ENCODE data around the gene SHISA6.

Gene SHISA6

DNA sequence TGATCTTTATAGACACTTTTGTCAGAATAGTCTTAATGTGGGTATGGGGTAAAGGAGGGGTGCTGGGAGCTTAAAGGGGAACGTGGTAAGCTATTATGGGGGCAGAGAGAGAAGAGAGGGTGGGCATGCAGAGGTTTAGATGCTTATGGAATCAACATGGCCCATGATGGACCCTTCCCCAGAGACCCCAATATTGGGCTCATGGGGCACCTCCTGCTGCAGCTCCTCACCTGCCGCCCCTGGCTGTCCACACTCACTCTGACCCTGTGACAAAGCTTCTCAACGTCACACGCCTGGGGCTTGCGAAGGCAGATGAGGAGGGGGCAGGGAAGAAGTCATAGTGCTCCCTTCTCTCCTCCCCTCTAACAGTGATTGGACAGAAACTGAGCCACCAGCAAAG is 95.3 kb downstream of the SHISA6 start:
- H3K4me3 ChIP-seq (ENCODE audit: control insufficient read depth, low read depth, low read length) = no peak overlapping the region
- TF ChIP-seq, protein P1, sequence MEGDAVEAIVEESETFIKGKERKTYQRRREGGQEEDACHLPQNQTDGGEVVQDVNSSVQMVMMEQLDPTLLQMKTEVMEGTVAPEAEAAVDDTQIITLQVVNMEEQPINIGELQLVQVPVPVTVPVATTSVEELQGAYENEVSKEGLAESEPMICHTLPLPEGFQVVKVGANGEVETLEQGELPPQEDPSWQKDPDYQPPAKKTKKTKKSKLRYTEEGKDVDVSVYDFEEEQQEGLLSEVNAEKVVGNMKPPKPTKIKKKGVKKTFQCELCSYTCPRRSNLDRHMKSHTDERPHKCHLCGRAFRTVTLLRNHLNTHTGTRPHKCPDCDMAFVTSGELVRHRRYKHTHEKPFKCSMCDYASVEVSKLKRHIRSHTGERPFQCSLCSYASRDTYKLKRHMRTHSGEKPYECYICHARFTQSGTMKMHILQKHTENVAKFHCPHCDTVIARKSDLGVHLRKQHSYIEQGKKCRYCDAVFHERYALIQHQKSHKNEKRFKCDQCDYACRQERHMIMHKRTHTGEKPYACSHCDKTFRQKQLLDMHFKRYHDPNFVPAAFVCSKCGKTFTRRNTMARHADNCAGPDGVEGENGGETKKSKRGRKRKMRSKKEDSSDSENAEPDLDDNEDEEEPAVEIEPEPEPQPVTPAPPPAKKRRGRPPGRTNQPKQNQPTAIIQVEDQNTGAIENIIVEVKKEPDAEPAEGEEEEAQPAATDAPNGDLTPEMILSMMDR (conservative IDR thresholded peaks at IDR 0.05; ENCODE audit: control insufficient read depth, insufficient read depth, low read depth, low read length) = no peak
- no peak for DNase-seq (ENCODE audit: low read depth)

- DNase-seq (ENCODE audit: low read depth) = no peak
- TF ChIP-seq, protein P1 (conservative IDR thresholded peaks at IDR 0.05; ENCODE audit: control insufficient read depth, insufficient read depth, low read depth, low read length) = no peak
- no peak overlapping the region for H3K4me3 ChIP-seq (ENCODE audit: control insufficient read depth, low read depth, low read length)
Measured at GRCh38 chr17:11340803-11341202, 99.8 kb downstream of the SHISA6 start.

GRCh38 chr17:11342138-11342537 is 101.1 kb downstream of the SHISA6 start:
- DNase-seq (ENCODE audit: low read depth) = no peak
- no peak overlapping the region for H3K4me3 ChIP-seq (ENCODE audit: control insufficient read depth, low read depth, low read length)

DNA sequence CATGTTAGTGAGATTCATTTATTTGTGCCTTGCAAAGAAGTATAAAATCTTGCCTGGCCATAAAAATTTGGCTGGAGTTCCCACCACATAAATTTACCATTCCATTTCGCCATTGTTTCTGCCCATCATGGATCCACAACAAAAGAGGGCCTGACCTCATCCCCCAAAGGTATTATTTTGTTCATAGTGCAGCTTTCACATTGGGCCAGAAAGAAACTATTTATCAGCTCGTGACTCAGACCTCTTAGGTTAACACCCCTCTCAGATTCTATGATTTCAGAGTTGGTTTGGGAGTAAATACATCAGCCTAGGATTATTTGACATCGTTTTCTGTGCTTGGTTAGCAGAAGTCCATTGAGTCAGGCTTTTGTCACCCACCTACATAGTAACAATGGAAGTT is 108.1 kb downstream of the SHISA6 start:
- TF ChIP-seq, protein P1 (conservative IDR thresholded peaks at IDR 0.05; ENCODE audit: control insufficient read depth, insufficient read depth, low read depth, low read length) = no peak
- no peak overlapping the region for H3K4me3 ChIP-seq (ENCODE audit: control insufficient read depth, low read depth, low read length)

More at GRCh38 chr17:11342138-11342537, 101.1 kb downstream of the SHISA6 start:
- TF ChIP-seq, protein P1 (conservative IDR thresholded peaks at IDR 0.05; ENCODE audit: control insufficient read depth, insufficient read depth, low read depth, low read length) = no peak

GRCh38 chr17:11351479-11351878 is 110.5 kb downstream of the SHISA6 start:
- H3K4me3 ChIP-seq (ENCODE audit: control insufficient read depth, low read depth, low read length) = no peak overlapping the region
- no peak for DNase-seq (ENCODE audit: low read depth)
- TF ChIP-seq, protein P1 (conservative IDR thresholded peaks at IDR 0.05; ENCODE audit: control insufficient read depth, insufficient read depth, low read depth, low read length) = no peak

More for the DNA sequence above, 108.1 kb downstream of the SHISA6 start:
- DNase-seq (ENCODE audit: low read depth) = no peak

DNA sequence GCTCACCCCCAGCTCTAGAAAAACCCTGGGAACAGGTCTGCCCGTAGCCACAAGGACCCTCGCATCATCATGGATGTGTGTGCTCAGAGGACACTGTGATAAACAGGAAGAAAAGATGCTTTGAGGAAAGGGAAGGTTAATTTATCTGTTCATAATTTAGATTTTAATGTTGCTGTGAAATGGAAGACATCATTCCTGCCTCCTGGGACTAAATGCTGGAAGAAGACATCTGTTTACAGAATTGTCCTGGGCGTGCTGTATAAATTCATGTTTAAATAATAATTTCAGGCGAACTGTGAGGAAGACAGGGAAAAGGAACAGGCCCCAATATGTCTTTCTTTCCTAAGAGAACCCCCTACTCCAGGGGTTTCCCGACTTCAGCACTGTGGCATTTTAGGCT is 112.6 kb downstream of the SHISA6 start:
- TF ChIP-seq, protein P1 (conservative IDR thresholded peaks at IDR 0.05; ENCODE audit: control insufficient read depth, insufficient read depth, low read depth, low read length) = no peak
- no peak for DNase-seq (ENCODE audit: low read depth)
- H3K4me3 ChIP-seq (ENCODE audit: control insufficient read depth, low read depth, low read length) = no peak overlapping the region

GRCh38 chr17:11356371-11356770 is 115.4 kb downstream of the SHISA6 start:
- TF ChIP-seq, protein P1 (conservative IDR thresholded peaks at IDR 0.05; ENCODE audit: control insufficient read depth, insufficient read depth, low read depth, low read length) = no peak
- DNase-seq (ENCODE audit: low read depth) = no peak
- H3K4me3 ChIP-seq (ENCODE audit: control insufficient read depth, low read depth, low read length) = no peak overlapping the region

Data from fibroblast of mammary gland (primary cell).